Measurements from ENCODE around the gene AKAP13. TPM values are rescaled to one million over a fixed set of nuclear protein-coding genes. Genes with fewer than 3 reads are reported as not detected.

Gene AKAP13
- total RNA-seq, 4 donors from 2014 or later = 332 to 362 (median 351) TPM

DNA sequence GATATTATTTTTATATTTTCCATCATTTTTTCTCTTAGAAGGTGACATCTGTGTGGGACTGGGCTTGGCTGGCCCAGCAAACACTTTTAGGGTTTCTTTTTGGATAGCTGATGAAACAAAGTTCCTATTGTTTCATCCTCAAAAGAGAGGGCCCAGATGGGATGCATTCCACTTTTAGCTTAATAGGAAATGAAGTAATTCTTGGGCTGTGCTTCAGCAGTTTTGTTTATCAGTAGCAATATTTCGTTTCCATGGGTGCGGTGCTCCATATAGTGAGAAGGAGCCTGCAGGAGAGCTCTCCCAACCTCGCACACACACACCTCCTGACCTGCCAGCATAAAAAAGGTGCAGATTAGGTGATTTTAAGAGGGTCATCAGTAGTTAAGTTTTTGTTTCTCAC is 147.5 kb downstream of the AKAP13 start:
- no peaks in the 10 kb centered on the region for H3K9me3 ChIP-seq
- no peaks in the 10 kb centered on the region for H3K27me3 ChIP-seq
- H3K27ac ChIP-seq = peak overlapping the region; percentile 12 to 77 (median 61)
- 11 to 12% methylated on average over 3 of the region's 3 CpGs for WGBS, 2 donors
- no peak overlapping the region for H3K4me3 ChIP-seq
- DNase-seq (ENCODE audit: low spot score in 2 of 2) = peak in 1 of 2 donors; percentile 52
- no peak for TF ChIP-seq POLR2A (IDR thresholded peaks at IDR 0.05)
- TF ChIP-seq, protein P1, sequence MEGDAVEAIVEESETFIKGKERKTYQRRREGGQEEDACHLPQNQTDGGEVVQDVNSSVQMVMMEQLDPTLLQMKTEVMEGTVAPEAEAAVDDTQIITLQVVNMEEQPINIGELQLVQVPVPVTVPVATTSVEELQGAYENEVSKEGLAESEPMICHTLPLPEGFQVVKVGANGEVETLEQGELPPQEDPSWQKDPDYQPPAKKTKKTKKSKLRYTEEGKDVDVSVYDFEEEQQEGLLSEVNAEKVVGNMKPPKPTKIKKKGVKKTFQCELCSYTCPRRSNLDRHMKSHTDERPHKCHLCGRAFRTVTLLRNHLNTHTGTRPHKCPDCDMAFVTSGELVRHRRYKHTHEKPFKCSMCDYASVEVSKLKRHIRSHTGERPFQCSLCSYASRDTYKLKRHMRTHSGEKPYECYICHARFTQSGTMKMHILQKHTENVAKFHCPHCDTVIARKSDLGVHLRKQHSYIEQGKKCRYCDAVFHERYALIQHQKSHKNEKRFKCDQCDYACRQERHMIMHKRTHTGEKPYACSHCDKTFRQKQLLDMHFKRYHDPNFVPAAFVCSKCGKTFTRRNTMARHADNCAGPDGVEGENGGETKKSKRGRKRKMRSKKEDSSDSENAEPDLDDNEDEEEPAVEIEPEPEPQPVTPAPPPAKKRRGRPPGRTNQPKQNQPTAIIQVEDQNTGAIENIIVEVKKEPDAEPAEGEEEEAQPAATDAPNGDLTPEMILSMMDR (IDR thresholded peaks at IDR 0.05) = no peak
- peak in 1 of 2 donors; percentile 31 for TF ChIP-seq EP300 (IDR thresholded peaks at IDR 0.05)
- peaks cover 0 to 46% (median 23%) of the 10 kb centered on the region in 4 donors for H3K4me1 ChIP-seq
- no peaks in the 10 kb centered on the region for H3K36me3 ChIP-seq

DNA sequence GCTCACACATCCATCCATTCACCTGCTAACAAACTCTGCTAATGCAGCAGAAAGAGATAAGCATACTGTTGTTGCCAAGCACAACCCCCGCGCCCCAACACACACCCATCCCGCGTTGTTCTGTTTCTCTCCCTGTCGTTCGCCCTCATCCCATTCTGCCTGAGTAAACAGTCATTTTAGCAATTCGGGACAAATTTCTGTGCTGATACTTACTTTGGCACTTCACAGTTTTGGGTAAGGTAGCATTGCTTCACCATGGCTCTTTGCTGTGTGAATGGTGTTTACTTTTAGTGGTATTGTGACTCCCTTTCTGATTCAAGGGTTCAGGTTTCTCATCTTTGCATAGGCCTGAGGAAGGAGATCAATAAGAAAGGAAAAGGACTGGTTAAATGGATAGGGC is 149.7 kb downstream of the AKAP13 start:
- Histone ChIP-seq H3K4me3 (no peak overlapping the region), H3K27me3 (no peaks in the 10 kb centered on the region), H3K36me3 (peaks cover 0 to 14% (median 0%) of the 10 kb centered on the region in 3 donors), H3K9me3 (no peaks in the 10 kb centered on the region), H3K27ac (no peak overlapping the region), H3K4me1 (peaks cover 0 to 49% (median 26%) of the 10 kb centered on the region in 4 donors)
- WGBS, 2 donors = 63 to 81% methylated on average over 6 to 7 of the region's 7 CpGs
- DNase-seq (ENCODE audit: low spot score in 2 of 2) = no peak
- no peak for TF ChIP-seq EP300 (IDR thresholded peaks at IDR 0.05)
- no peak for TF ChIP-seq POLR2A (IDR thresholded peaks at IDR 0.05)
- TF ChIP-seq, protein P1 (IDR thresholded peaks at IDR 0.05) = no peak

DNA sequence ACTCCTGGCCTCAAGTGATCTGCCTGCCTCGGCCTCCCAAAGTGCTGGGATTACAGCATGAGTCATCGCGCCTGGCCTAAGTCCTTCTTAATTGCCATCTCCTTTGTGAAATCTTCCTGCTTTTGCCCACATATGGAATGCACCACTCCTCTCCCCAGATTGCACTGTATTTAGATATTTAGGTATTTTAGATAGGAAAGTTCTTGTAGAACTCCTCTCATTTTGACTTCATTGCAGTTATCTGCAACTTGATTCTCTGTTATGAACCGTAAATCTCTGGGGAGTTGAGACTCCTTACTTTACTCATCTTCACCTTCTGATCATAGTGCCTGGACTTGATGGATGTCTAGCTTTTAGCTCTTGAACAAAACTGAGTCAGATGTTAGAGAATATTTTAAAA is 150.7 kb downstream of the AKAP13 start:
- WGBS, 2 donors = 86 to 89% methylated on average over 4 of the region's 4 CpGs
- H3K27ac ChIP-seq = no peak overlapping the region
- peaks cover 0 to 18% (median 0%) of the 10 kb centered on the region in 3 donors for H3K36me3 ChIP-seq
- DNase-seq (ENCODE audit: low spot score in 2 of 2) = no peak
- no peaks in the 10 kb centered on the region for H3K27me3 ChIP-seq
- no peaks in the 10 kb centered on the region for H3K9me3 ChIP-seq
- H3K4me1 ChIP-seq = peaks cover 0 to 47% (median 26%) of the 10 kb centered on the region in 4 donors
- no peak overlapping the region for H3K4me3 ChIP-seq
- TF ChIP-seq, protein P1 (IDR thresholded peaks at IDR 0.05) = no peak
- no peak for TF ChIP-seq POLR2A (IDR thresholded peaks at IDR 0.05)
- no peak for TF ChIP-seq EP300 (IDR thresholded peaks at IDR 0.05)

DNA sequence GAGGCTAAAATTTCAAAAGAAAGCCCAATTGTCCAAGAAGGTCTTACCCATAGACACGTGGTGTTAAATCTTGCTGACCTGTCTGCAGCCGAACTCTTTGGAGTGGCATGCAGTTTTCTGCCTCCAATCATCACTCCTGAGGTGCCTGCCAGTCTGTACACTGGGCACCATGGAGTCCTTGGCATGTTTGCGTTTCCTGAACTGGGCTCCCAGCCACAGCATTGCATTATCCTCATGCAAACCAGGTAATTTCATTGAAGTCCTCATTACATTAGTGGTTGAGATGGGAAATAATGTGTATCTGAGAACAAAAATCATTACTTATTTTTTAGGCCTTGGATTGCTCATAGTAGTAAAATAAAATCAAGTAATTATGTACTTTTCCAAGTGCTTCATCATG is 152.3 kb downstream of the AKAP13 start:
- Histone ChIP-seq H3K36me3 (peaks cover 0 to 18% (median 0%) of the 10 kb centered on the region in 3 donors), H3K9me3 (no peaks in the 10 kb centered on the region), H3K27me3 (no peaks in the 10 kb centered on the region), H3K27ac (no peak overlapping the region), H3K4me3 (no peak overlapping the region), H3K4me1 (peaks cover 0 to 36% (median 17%) of the 10 kb centered on the region in 4 donors)
- WGBS, 2 donors = 86 to 89% methylated on average over 3 of the region's 3 CpGs
- no peak for DNase-seq (ENCODE audit: low spot score in 2 of 2)
- no peak for TF ChIP-seq POLR2A (IDR thresholded peaks at IDR 0.05)
- TF ChIP-seq EP300 (IDR thresholded peaks at IDR 0.05) = no peak
- TF ChIP-seq, protein P1 (IDR thresholded peaks at IDR 0.05) = no peak

DNA sequence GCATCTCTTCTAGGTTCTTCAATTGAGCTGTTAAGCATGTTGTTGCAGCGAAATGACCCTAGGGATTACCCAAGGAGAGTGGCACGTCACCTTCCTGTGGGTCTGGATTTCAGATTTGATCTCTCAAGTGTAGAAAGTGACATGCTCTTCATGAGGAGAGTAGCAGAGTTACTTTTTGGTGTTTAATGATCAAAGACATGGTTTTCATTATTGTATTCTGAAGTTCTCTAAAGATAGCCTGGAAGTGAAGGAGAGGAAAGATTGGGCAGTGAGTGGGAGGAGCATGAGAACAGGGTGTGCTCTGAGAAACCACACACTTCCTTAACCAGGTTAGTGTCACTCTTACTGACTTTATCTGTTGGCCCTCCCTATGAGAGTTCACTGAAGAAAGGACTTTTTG is 153.6 kb downstream of the AKAP13 start:
- TF ChIP-seq POLR2A (IDR thresholded peaks at IDR 0.05) = no peak
- no peak for TF ChIP-seq EP300 (IDR thresholded peaks at IDR 0.05)
- TF ChIP-seq, protein P1 (IDR thresholded peaks at IDR 0.05) = no peak
- Histone ChIP-seq H3K4me1 (peaks cover 0 to 22% (median 6%) of the 10 kb centered on the region in 4 donors), H3K36me3 (peaks cover 0 to 18% (median 0%) of the 10 kb centered on the region in 3 donors), H3K27ac (peak overlapping the region in 1 of 4 donors; percentile 43), H3K4me3 (no peak overlapping the region), H3K9me3 (no peaks in the 10 kb centered on the region), H3K27me3 (no peaks in the 10 kb centered on the region)
- 79 to 92% methylated on average over 2 of the region's 2 CpGs for WGBS, 2 donors
- DNase-seq (ENCODE audit: low spot score in 2 of 2) = no peak
